C4-2B (cell line): ENCODE measurements around the gene NUDT14.

ENCODE experiments used
- CTCF ChIP-seq: fragments of 450-650 bp; conservative IDR thresholded peaks from 2 replicates; pipeline ENCODE4 v1.5.1; 2017; ENCODE audit warnings: mild to moderate bottlenecking
- ZFX ChIP-seq: fragments of 450-650 bp; IDR thresholded peaks from 2 replicates; pipeline ENCODE4 v1.6.1; 2017

- no peak; the same call in 1 of the 2 replicates for TF ChIP-seq CTCF
- no peak for TF ChIP-seq ZFX
These were observed 20.2 kb upstream of the NUDT14 start for GRCh38 chr14:105201156-105201924.
